Measurements from ENCODE around the gene FRMD1. TPM values are rescaled to one million over a fixed set of nuclear protein-coding genes. Genes with fewer than 3 reads are reported as not detected.

FRMD1 gene
- total RNA-seq, 1 donor, result under 0.01 TPM

- no peaks in the 10 kb centered on the region for H3K9me3 ChIP-seq (ENCODE audit: low read depth, low read length)
- no peak overlapping the region for H3K4me3 ChIP-seq (ENCODE audit: insufficient read depth, low read length)
- H2AFZ ChIP-seq (ENCODE audit: low read length), result no peak overlapping the region
- TF ChIP-seq CTCF (IDR thresholded peaks at IDR 0.05; ENCODE audit: extremely low read depth, low read depth, low read length), result no peak
- H3K4me1 ChIP-seq (ENCODE audit: insufficient read depth, low read length), result no peaks in the 10 kb centered on the region
- H3K27ac ChIP-seq (ENCODE audit: low read depth, low read length), result no peak overlapping the region
- no peaks in the 10 kb centered on the region for H3K27me3 ChIP-seq (ENCODE audit: insufficient read depth, low read length)
- no peak for DNase-seq (ENCODE audit: insufficient read length, low spot score, missing footprints)
- H3K79me2 ChIP-seq (ENCODE audit: insufficient read depth, low read length), result no peaks in the 10 kb centered on the region
- no peaks in the 10 kb centered on the region for H4K20me1 ChIP-seq (ENCODE audit: insufficient read depth, low read length)
- H3K4me2 ChIP-seq (ENCODE audit: insufficient read depth, low read length), result no peak overlapping the region
- no peaks in the 10 kb centered on the region for H3K36me3 ChIP-seq (ENCODE audit: insufficient read depth, low read length)
Observed at GRCh38 chr6:168047841-168048723, 30.9 kb downstream of the FRMD1 start.

GRCh38 chr6:168046696-168047095 lies 32.3 kb downstream of the FRMD1 start:
- H3K9me3 ChIP-seq (ENCODE audit: low read depth, low read length), result no peaks in the 10 kb centered on the region
- H3K27me3 ChIP-seq (ENCODE audit: insufficient read depth, low read length), result no peaks in the 10 kb centered on the region
- no peaks in the 10 kb centered on the region for H3K36me3 ChIP-seq (ENCODE audit: insufficient read depth, low read length)
- H2AFZ ChIP-seq (ENCODE audit: low read length), result no peak overlapping the region
- peak; percentile 68 for DNase-seq (ENCODE audit: insufficient read length, low spot score, missing footprints)
- no peak for TF ChIP-seq CTCF (IDR thresholded peaks at IDR 0.05; ENCODE audit: extremely low read depth, low read depth, low read length)
- no peaks in the 10 kb centered on the region for H3K4me1 ChIP-seq (ENCODE audit: insufficient read depth, low read length)
- H3K4me2 ChIP-seq (ENCODE audit: insufficient read depth, low read length), result no peak overlapping the region
- H3K27ac ChIP-seq (ENCODE audit: low read depth, low read length), result no peak overlapping the region
- no peaks in the 10 kb centered on the region for H3K79me2 ChIP-seq (ENCODE audit: insufficient read depth, low read length)
- H4K20me1 ChIP-seq (ENCODE audit: insufficient read depth, low read length), result no peaks in the 10 kb centered on the region
- H3K4me3 ChIP-seq (ENCODE audit: insufficient read depth, low read length), result no peak overlapping the region

GRCh38 chr6:168045706-168046620 lies 33.0 kb downstream of the FRMD1 start:
- no peak overlapping the region for H2AFZ ChIP-seq (ENCODE audit: low read length)
- no peak overlapping the region for H3K27ac ChIP-seq (ENCODE audit: low read depth, low read length)
- no peak overlapping the region for H3K4me2 ChIP-seq (ENCODE audit: insufficient read depth, low read length)
- peaks cover under 1% of the 10 kb centered on the region for H3K9me3 ChIP-seq (ENCODE audit: low read depth, low read length)
- no peak overlapping the region for H3K4me3 ChIP-seq (ENCODE audit: insufficient read depth, low read length)
- peak; percentile 81 for DNase-seq (ENCODE audit: insufficient read length, low spot score, missing footprints)
- no peak for TF ChIP-seq CTCF (IDR thresholded peaks at IDR 0.05; ENCODE audit: extremely low read depth, low read depth, low read length)
- no peaks in the 10 kb centered on the region for H3K79me2 ChIP-seq (ENCODE audit: insufficient read depth, low read length)
- H3K4me1 ChIP-seq (ENCODE audit: insufficient read depth, low read length), result no peaks in the 10 kb centered on the region
- no peaks in the 10 kb centered on the region for H3K36me3 ChIP-seq (ENCODE audit: insufficient read depth, low read length)
- no peaks in the 10 kb centered on the region for H4K20me1 ChIP-seq (ENCODE audit: insufficient read depth, low read length)
- H3K27me3 ChIP-seq (ENCODE audit: insufficient read depth, low read length), result no peaks in the 10 kb centered on the region

All from osteoblast (primary cell).